ENCODE results near the gene LDLRAD4. TPM values are rescaled to one million over a fixed set of nuclear protein-coding genes. Genes with fewer than 3 reads are reported as not detected.
A peak's percentile ranks its signal among the peaks of the same experiment; 100 is the strongest.

Gene LDLRAD4
- total RNA-seq, 2 donors from 2014 or later = 18.4 to 59.2 TPM

DNA sequence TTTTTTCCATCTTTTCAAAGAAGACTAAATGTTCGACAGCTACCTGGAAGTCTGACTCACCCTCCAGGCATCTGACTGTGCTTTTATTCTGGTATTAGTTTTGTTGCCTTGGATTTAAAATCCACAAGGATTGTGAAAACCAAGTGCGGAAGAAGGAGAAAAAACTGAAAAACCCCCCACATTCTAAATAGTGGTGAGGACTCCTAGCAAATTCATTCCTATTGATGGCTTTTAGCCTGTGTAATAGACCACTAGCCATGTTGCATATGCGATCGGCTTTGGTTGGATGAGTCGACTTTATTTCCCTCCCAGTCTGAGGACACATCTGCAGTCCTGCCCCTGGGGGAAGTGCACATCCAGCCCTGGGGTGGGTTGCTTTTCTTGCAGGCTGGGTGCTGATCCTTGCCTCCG is 16.9 kb downstream of the LDLRAD4 start:
- Mint-ChIP-seq H3K27ac (no peak overlapping the region), H3K9me3 (no peaks in the 10 kb centered on the region), H3K36me3 (no peaks in the 10 kb centered on the region)
- DNase-seq (ENCODE audit: low spot score in 2 of 2) (no peak), ATAC-seq (no peak)

- Mint-ChIP-seq H3K36me3 (no peaks in the 10 kb centered on the region), H3K27ac (no peak overlapping the region), H3K9me3 (no peaks in the 10 kb centered on the region)
- DNase-seq (ENCODE audit: low spot score in 2 of 2) (no peak), ATAC-seq (no peak)
These were observed 17.4 kb downstream of the LDLRAD4 start for GRCh38 chr18:13235981-13236380.

DNA sequence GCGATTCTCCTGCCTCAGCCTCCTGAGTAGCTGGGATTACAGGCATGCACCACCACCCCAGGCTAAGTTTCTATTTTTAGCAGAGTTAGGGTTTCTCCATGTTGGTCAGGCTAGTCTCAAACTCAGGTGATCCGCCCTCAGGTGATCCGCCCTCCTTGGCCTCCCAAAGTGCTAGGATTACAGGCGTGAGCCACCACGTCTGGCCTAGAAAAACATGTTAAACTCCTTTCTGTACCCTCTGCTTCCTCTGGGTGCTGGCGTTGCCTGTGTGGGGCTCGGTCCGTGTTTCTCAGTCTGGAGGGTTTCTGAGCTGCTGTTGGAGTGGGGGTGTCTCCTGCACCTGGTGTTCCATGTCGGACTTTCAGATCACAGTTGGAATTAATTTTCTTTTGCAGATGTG is 17.9 kb downstream of the LDLRAD4 start:
- no peak for ATAC-seq
- H3K9me3 Mint-ChIP-seq = no peaks in the 10 kb centered on the region
- no peak for DNase-seq (ENCODE audit: low spot score in 2 of 2)
- H3K27ac Mint-ChIP-seq = no peak overlapping the region
- H3K36me3 Mint-ChIP-seq = no peaks in the 10 kb centered on the region

- Mint-ChIP-seq H3K36me3 (no peaks in the 10 kb centered on the region), H3K27ac (no peak overlapping the region), H3K9me3 (no peaks in the 10 kb centered on the region)
- DNase-seq (ENCODE audit: low spot score in 2 of 2) (no peak), ATAC-seq (no peak)
These were observed 18.5 kb downstream of the LDLRAD4 start for GRCh38 chr18:13237073-13237472.

GRCh38 chr18:13237641-13238040 is 19.1 kb downstream of the LDLRAD4 start:
- no peak for ATAC-seq
- DNase-seq (ENCODE audit: low spot score in 2 of 2) = no peak
- H3K9me3 Mint-ChIP-seq = no peaks in the 10 kb centered on the region
- H3K36me3 Mint-ChIP-seq = no peaks in the 10 kb centered on the region
- no peak overlapping the region for H3K27ac Mint-ChIP-seq

GRCh38 chr18:13239171-13239956 is 20.8 kb downstream of the LDLRAD4 start:
- H3K27ac Mint-ChIP-seq = peak overlapping the region in 1 of 2 donors; percentile 40
- H3K36me3 Mint-ChIP-seq = no peaks in the 10 kb centered on the region
- DNase-seq (ENCODE audit: low spot score in 2 of 2) (no peak), ATAC-seq (no peak)
- H3K9me3 Mint-ChIP-seq = peaks cover 2 to 5% of the 10 kb centered on the region in 2 donors

- DNase-seq (ENCODE audit: low spot score in 2 of 2) (no peak), ATAC-seq (no peak)
- peaks cover 5 to 7% of the 10 kb centered on the region in 2 donors for H3K9me3 Mint-ChIP-seq
- H3K27ac Mint-ChIP-seq = no peak overlapping the region
- no peaks in the 10 kb centered on the region for H3K36me3 Mint-ChIP-seq
These were observed 21.6 kb downstream of the LDLRAD4 start for GRCh38 chr18:13240060-13240725.

DNA sequence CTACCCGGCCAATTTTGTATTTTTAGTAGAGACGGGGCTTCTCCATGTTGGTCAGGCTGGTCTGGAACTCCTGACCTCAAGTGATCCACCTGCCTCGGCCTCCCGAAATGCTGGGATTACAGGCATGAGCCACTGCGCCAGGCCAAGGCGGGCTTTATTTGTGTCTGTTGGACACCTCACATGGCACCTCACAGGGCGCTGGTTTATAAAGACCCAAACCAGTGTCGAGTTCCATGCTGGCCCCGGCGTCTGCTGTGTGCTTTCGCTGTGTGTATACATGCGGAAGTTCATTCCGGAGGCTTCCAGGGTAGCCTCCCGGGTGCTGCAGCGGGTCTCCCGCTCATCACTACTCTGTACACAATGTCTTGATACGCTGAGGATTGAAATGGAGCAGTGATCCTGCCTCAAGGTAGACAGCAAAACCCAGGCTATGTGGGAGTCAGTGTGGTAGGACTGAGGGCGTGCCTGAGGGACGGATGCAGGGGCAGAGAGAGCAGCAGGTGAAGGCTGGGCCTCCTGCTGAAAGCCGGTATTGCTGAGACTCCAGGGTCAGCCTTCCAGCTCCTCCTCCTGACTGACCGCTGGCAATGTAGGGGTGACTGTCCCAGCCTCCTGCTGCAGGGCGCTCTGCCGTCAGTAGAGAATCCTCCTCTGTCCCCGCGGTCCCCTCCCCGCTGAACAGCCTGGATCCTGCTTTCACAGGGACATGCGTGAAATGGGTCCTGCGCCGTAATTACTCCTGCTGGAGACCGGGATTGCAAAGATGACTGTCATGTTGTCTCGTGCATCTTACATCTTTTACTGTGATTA is 22.7 kb downstream of the LDLRAD4 start:
- H3K27ac Mint-ChIP-seq = no peak overlapping the region
- no peaks in the 10 kb centered on the region for H3K36me3 Mint-ChIP-seq
- peaks cover 5 to 7% of the 10 kb centered on the region in 2 donors for H3K9me3 Mint-ChIP-seq
- DNase-seq (ENCODE audit: low spot score in 2 of 2) = no peak
- ATAC-seq = no peak

- H3K9me3 Mint-ChIP-seq = peaks cover 5 to 7% of the 10 kb centered on the region in 2 donors
- DNase-seq (ENCODE audit: low spot score in 2 of 2) (no peak), ATAC-seq (no peak)
- H3K36me3 Mint-ChIP-seq = no peaks in the 10 kb centered on the region
- no peak overlapping the region for H3K27ac Mint-ChIP-seq
These were observed 23.3 kb downstream of the LDLRAD4 start for GRCh38 chr18:13241893-13242175.

- no peak overlapping the region for H3K27ac Mint-ChIP-seq
- peaks cover 5 to 7% of the 10 kb centered on the region in 2 donors for H3K9me3 Mint-ChIP-seq
- no peak for DNase-seq (ENCODE audit: low spot score in 2 of 2)
- no peak for ATAC-seq
- H3K36me3 Mint-ChIP-seq = no peaks in the 10 kb centered on the region
These were observed 24.2 kb downstream of the LDLRAD4 start for GRCh38 chr18:13242797-13243196.

- DNase-seq (ENCODE audit: low spot score in 2 of 2) (no peak), ATAC-seq (no peak)
- H3K36me3 Mint-ChIP-seq = no peaks in the 10 kb centered on the region
- H3K27ac Mint-ChIP-seq = no peak overlapping the region
- peaks cover 5 to 7% of the 10 kb centered on the region in 2 donors for H3K9me3 Mint-ChIP-seq
These were observed 24.8 kb downstream of the LDLRAD4 start for GRCh38 chr18:13243363-13243762.

DNA sequence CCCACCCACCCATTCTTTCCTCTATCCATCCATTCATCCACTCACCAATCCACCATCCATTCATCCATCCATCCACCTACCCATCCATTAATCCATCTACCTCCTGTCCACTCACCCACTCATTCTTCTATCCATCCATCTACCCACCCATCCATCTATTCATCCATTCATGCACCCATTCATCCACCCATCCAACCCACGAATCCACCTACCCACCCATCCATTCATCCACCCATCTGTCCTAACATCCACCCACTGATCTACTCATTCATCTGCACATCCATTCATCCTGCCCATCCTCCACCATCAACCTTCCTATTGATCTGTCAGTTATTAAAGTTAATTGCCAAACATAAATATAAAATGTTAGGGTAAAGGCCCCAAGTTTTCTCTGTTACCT is 25.6 kb downstream of the LDLRAD4 start:
- no peak for DNase-seq (ENCODE audit: low spot score in 2 of 2)
- no peak for ATAC-seq
- Mint-ChIP-seq H3K9me3 (peaks cover 5 to 7% of the 10 kb centered on the region in 2 donors), H3K27ac (no peak overlapping the region), H3K36me3 (no peaks in the 10 kb centered on the region)

DNA sequence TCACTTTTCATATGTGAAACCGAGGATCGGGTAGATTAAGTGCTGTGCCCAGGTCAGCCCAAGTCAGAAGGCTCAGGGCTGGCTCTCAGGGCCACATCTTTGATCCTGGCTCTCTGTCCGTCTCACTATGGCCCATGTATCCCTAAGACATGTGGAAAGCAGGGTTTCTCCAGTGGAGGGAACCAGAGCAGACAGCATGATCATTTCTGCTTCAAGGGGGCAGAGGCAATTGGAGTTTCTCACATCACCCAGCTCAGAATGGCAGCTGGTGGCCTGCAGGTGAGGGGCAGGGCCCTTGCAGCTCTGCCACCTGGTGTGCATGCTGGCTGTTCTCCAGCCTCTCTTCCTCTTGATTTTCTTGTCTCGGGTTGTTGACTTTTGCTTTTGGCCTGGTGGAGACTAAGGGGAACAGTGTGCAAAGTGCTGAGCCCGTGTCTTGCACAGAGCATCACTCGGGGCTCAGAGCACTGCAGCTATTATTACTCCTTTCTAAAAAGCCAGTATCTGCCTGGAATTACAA is 27.0 kb downstream of the LDLRAD4 start:
- DNase-seq (ENCODE audit: low spot score in 2 of 2) = no peak
- no peaks in the 10 kb centered on the region for H3K36me3 Mint-ChIP-seq
- peaks cover 5 to 7% of the 10 kb centered on the region in 2 donors for H3K9me3 Mint-ChIP-seq
- no peak overlapping the region for H3K27ac Mint-ChIP-seq
- no peak for ATAC-seq

DNA sequence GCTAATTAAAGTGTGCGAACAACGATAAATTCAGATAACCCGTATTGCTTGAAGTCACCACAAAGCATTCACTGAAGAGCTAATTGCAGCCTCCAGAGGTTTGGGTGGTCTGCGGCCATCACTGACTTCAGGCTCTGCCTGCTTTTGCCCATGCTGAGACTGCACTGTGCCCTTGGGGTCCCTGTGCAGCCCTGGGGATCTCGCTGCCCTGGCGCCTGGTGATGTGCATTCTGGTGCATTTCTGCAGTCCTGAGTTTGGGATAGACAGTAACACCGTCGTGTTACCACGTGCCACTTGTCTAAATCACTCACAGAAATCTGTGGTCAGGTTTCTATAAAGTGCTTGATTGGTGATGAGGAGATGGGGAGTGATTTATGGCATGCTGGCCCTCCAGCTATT is 27.6 kb downstream of the LDLRAD4 start:
- Mint-ChIP-seq H3K27ac (no peak overlapping the region), H3K9me3 (peaks cover 5 to 7% of the 10 kb centered on the region in 2 donors), H3K36me3 (no peaks in the 10 kb centered on the region)
- no peak for DNase-seq (ENCODE audit: low spot score in 2 of 2)
- ATAC-seq = no peak

DNA sequence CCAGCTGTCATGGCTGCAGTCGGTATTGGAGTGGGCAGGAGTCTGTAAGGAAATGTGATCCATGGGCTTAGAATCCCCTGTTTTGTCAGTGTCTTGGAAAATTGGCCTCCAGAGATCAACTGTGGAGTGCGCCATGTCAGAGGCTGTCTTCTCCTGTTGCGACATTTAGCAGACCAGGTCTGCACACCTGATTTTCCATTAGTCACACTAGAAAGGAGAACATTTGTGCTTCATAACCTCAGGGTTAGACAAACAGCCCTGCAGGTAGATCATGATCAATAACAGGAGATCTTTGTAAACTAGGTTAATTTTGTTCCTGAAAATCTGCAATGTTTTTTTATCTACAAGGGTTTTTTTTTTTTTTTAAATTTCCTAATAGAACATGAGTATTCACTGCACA is 28.0 kb downstream of the LDLRAD4 start:
- Mint-ChIP-seq H3K9me3 (peaks cover 5 to 7% of the 10 kb centered on the region in 2 donors), H3K27ac (no peak overlapping the region), H3K36me3 (no peaks in the 10 kb centered on the region)
- DNase-seq (ENCODE audit: low spot score in 2 of 2) (no peak), ATAC-seq (no peak)

DNA sequence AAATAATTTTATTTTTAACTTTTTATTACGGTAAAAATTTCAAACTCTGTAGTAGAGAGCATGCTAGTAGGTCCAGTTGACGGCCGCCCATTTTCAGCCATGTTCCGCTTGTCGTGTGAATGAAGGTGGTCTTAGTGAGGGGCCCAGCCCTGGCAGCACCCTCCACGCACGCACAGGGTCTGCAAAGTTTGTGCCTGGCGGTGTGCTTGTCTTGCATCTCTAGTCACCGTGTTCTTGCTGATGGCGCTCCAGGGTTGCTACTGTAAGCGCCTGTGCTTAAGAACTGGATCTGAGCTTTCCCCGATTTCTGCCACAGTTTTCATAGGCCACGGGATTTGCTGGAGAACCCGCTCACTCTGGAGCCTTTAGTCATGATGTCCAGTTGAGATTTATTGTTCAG is 28.9 kb downstream of the LDLRAD4 start:
- DNase-seq (ENCODE audit: low spot score in 2 of 2) (no peak), ATAC-seq (no peak)
- no peaks in the 10 kb centered on the region for H3K36me3 Mint-ChIP-seq
- H3K27ac Mint-ChIP-seq = no peak overlapping the region
- peaks cover 5 to 7% of the 10 kb centered on the region in 2 donors for H3K9me3 Mint-ChIP-seq
